NB4 (cell line): ENCODE measurements around the gene ABHD10.

ENCODE experiments used
- CTCF ChIP-seq: IDR thresholded peaks from one replicate; pipeline ENCODE4 v1.5.1; 2012; ENCODE audit warnings: low read depth, low read length
- POLR2A ChIP-seq: IDR thresholded peaks from 2 replicates; pipeline ENCODE4 v1.6.1; 2011; ENCODE audit warnings: mild to moderate bottlenecking; ENCODE audit not compliant: insufficient read length; ENCODE audit errors: extremely low read depth

- TF ChIP-seq CTCF (no peak), POLR2A (no peak)
These were observed 5.9 kb downstream of the ABHD10 start for GRCh38 chr3:111984636-111985298.
